Testis (tissue), 2 donors: Measurements from ENCODE around the gene GZMH.

Source experiments
- CTCF ChIP-seq, 3 experiments: fragments of 450-650 bp in 2 of 3; fragments of 200-600 bp in 1 of 3; sonication (generic) in 1 of 3; IDR thresholded peaks; one replicate each; pipeline ENCODE4 v1.5.1; 2016 to 2019; ENCODE audit warnings: antibody characterized with exemption in 3 of 3, mild to moderate bottlenecking in 2 of 3, moderate library complexity in 1 of 3
- POLR2A ChIP-seq: fragments of 450-650 bp; IDR thresholded peaks from one replicate; pipeline ENCODE4 v1.6.1; 2017; ENCODE audit warnings: antibody characterized with exemption, mild to moderate bottlenecking, moderate library complexity

GRCh38 chr14:24556756-24557155, 52.7 kb downstream of the GZMH start:
- TF ChIP-seq POLR2A: no peak
- no peak for TF ChIP-seq CTCF (IDR thresholded peaks at IDR 0.05)
